Thyroid gland (tissue), 4 donors: ENCODE results near the gene PRPSAP2. TPM values are rescaled to one million over a fixed set of nuclear protein-coding genes. Genes with fewer than 3 reads are reported as not detected.

Experiments
- DNase-seq, 2 donors: peaks; one replicate each; pipeline ENCODE4 v3.0.0-alpha.2; 2019
- H3K27ac ChIP-seq, 3 donors: fragments of 200-600 bp; sonication (generic); 1 replicate in 2 of 3; 2 replicates in 1 of 3; pipeline ENCODE4 v1.5.1; 2016 to 2019; ENCODE audit warnings: mild to moderate bottlenecking in 1 of 3, moderate library complexity in 1 of 3
- H3K27me3 ChIP-seq: fragments of 200-600 bp; sonication (generic); one replicate; pipeline ENCODE4 v1.5.1; 2019
- H3K36me3 ChIP-seq, 2 donors: fragments of 200-600 bp; sonication (generic); one replicate each; pipeline ENCODE4 v1.5.1; 2016 to 2019
- H3K4me1 ChIP-seq, 2 donors: fragments of 200-600 bp; sonication (generic); one replicate each; pipeline ENCODE4 v1.5.1; 2017 to 2019
- H3K4me3 ChIP-seq, 3 donors: fragments of 200-600 bp; sonication (generic); replicated peaks in 1 of 3; 1 replicate in 2 of 3; 2 replicates in 1 of 3; pipeline ENCODE4 v1.5.1; 2016; ENCODE audit warnings: mild to moderate bottlenecking in 1 of 3
- H3K9me3 ChIP-seq: fragments of 200-600 bp; sonication (generic); one replicate; pipeline ENCODE4 v1.5.1; 2017
- POLR2A ChIP-seq, 2 donors: fragments of 450-650 bp; IDR thresholded peaks; one replicate each; pipeline ENCODE4 v1.6.1; 2017; ENCODE audit warnings: antibody characterized with exemption in 2 of 2, mild to moderate bottlenecking in 2 of 2, moderate library complexity in 1 of 2
- WGBS, 2 donors: methylation state at CpG; one replicate each; pipeline ENCODE4 v1.1.5; 2017; 5-methylcytosine and 5-hydroxymethylcytosine counted together
- intact Hi-C: fragments of 100-400 bp; cut with DNase I; formaldehyde crosslinking; loops from one replicate; pipeline ENCODE4 v1.15.1; 2023
- total RNA-seq, 4 donors: library from RNA; depleted of rRNA; stranded (reverse); fragments of >200 nt; gene quantifications; one replicate each; pipeline ENCODE4 v1.2.3, GENCODE V29; 2016
- TF ChIP-seq, protein P1 (sequence below), 6 experiments: fragments of 200-600 bp in 3 of 6; fragments of 450-650 bp in 3 of 6; sonication (generic) in 3 of 6; IDR thresholded peaks; one replicate each; pipeline ENCODE4 v1.5.1; 2016 to 2019; ENCODE audit warnings: antibody characterized with exemption in 6 of 6, mild to moderate bottlenecking in 2 of 6, inconsistent platforms in 1 of 6, moderate library complexity in 1 of 6

PRPSAP2 gene
- total RNA-seq, 4 donors from 2014 or later = 43.6 to 50.9 (median 49.7) TPM

DNA sequence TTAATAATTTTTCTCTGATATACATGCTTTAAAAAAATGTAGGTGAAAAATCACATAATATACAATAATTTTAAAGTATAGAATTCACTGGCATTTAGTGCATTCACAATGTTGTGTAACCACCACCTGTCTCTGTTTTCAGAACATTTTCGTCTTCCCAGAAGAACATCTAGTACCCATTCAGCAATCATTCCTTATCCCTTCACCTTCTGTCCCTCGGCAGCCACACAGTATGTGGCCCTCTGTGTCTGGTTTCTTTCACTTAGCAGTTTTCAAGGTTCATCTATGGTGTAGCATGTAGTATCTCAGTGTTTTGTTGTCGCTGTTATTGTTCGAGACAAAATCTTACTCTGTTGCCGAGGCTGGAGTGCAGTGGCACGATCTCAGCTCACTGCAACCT, 33.6 kb downstream of the PRPSAP2 start:
- intact Hi-C loops = no loop called here
- TF ChIP-seq, protein P1, sequence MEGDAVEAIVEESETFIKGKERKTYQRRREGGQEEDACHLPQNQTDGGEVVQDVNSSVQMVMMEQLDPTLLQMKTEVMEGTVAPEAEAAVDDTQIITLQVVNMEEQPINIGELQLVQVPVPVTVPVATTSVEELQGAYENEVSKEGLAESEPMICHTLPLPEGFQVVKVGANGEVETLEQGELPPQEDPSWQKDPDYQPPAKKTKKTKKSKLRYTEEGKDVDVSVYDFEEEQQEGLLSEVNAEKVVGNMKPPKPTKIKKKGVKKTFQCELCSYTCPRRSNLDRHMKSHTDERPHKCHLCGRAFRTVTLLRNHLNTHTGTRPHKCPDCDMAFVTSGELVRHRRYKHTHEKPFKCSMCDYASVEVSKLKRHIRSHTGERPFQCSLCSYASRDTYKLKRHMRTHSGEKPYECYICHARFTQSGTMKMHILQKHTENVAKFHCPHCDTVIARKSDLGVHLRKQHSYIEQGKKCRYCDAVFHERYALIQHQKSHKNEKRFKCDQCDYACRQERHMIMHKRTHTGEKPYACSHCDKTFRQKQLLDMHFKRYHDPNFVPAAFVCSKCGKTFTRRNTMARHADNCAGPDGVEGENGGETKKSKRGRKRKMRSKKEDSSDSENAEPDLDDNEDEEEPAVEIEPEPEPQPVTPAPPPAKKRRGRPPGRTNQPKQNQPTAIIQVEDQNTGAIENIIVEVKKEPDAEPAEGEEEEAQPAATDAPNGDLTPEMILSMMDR (IDR thresholded peaks at IDR 0.05) = no peak
- TF ChIP-seq POLR2A (IDR thresholded peaks at IDR 0.05) = no peak
- Histone ChIP-seq H3K36me3 (peaks cover 0 to 3% of the 10 kb centered on the region in 2 donors), H3K27me3 (no peaks in the 10 kb centered on the region), H3K27ac (peak overlapping the region; percentile 66 to 83 (median 81)), H3K9me3 (no peaks in the 10 kb centered on the region), H3K4me1 (peaks cover 28 to 46% of the 10 kb centered on the region in 2 donors), H3K4me3 (no peak overlapping the region)
- WGBS, 2 donors = 94 to 98% methylated on average over 6 of the region's 6 CpGs
- DNase-seq = no peak

DNA sequence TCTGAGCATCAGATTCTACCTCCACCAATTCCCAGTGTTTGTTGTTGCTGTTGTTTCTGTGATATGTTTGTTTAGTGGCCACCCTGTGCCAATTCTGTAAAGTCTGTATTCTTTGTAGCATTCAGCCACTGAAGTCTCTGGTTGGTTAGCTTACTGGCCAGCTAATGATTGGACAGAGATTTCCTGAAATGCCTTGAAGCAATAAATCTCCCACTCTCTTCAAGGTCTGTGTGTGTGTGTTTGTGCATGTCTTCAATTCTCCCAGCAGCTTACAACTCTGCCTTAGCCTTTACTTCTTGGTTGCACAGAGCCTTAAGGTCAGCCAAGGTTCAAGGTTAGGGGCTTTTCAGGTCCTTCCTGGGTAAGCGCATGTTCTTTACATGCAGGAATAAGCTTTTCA, 38.2 kb downstream of the PRPSAP2 start:
- H3K4me3 ChIP-seq = no peak overlapping the region
- no peaks in the 10 kb centered on the region for H3K27me3 ChIP-seq
- intact Hi-C loops = no loop called here
- H3K27ac ChIP-seq = peak overlapping the region; percentile 1 to 38 (median 24)
- H3K9me3 ChIP-seq = no peaks in the 10 kb centered on the region
- DNase-seq = peak; percentile 5 to 20
- peaks cover 5 to 15% of the 10 kb centered on the region in 2 donors for H3K4me1 ChIP-seq
- WGBS, 2 donors = 91 to 94% methylated on average over 1 of the region's 1 CpG
- peaks cover 0 to 3% of the 10 kb centered on the region in 2 donors for H3K36me3 ChIP-seq
- TF ChIP-seq POLR2A (IDR thresholded peaks at IDR 0.05) = no peak
- TF ChIP-seq, protein P1 (IDR thresholded peaks at IDR 0.05) = no peak

DNA sequence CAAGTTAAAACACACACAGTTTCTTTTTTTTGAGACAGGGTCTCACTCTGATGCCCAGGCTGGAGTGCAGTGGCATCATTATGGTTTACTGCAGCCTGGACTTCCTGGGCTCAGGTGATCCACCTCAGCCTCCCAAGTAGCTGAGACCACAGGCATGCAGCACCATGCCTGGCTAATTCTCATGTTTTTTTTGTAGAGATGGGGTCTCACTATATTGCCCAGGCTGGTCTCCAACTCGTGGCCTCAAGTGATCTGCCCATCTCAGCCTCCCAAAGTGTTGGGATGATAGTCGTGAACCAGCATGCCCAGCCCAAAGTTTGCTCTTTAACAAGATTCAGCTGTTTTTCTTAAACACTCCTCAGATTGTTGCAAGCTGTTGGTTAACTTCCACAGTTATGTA, 39.0 kb downstream of the PRPSAP2 start:
- whole genome bisulfite sequencing, 2 donors = 85 to 91% methylated on average over 2 of the region's 2 CpGs
- no peak for DNase-seq
- intact Hi-C loops = no loop called here
- H3K36me3 ChIP-seq = peaks cover 0 to 3% of the 10 kb centered on the region in 2 donors
- no peaks in the 10 kb centered on the region for H3K27me3 ChIP-seq
- TF ChIP-seq POLR2A (IDR thresholded peaks at IDR 0.05) = no peak
- TF ChIP-seq, protein P1 (IDR thresholded peaks at IDR 0.05) = no peak
- H3K27ac ChIP-seq = peak overlapping the region in 1 of 3 donors; percentile 1
- H3K4me3 ChIP-seq = no peak overlapping the region
- H3K4me1 ChIP-seq = peaks cover 0 to 8% of the 10 kb centered on the region in 2 donors
- no peaks in the 10 kb centered on the region for H3K9me3 ChIP-seq

DNA sequence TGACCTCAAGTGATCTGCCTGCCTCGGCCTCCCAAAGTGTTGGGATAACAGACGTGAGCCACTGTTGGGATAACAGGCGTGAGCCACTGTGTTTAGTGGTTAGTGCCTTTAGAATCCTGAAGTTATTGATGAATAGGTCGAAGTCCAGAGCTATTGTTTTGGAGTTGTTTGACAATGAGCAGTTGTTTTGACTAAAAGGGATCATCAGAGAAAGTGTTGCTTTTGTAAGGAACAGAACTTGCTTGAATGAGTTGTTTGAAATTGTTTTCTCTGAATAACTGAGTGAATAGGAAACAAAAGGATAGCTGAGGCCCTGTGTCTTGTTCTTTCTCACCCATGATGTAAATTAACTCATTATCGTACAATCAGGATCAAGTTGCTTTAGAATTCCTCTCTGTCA, 46.6 kb downstream of the PRPSAP2 start:
- Histone ChIP-seq H3K4me1 (no peaks in the 10 kb centered on the region), H3K27me3 (no peaks in the 10 kb centered on the region), H3K36me3 (no peaks in the 10 kb centered on the region), H3K9me3 (no peaks in the 10 kb centered on the region), H3K4me3 (no peak overlapping the region), H3K27ac (no peak overlapping the region)
- no peak for DNase-seq
- WGBS, 2 donors = 93 to 94% methylated on average over 5 of the region's 5 CpGs
- intact Hi-C loops = no loop called here
- TF ChIP-seq POLR2A (IDR thresholded peaks at IDR 0.05) = no peak
- TF ChIP-seq, protein P1 (IDR thresholded peaks at IDR 0.05) = no peak

DNA sequence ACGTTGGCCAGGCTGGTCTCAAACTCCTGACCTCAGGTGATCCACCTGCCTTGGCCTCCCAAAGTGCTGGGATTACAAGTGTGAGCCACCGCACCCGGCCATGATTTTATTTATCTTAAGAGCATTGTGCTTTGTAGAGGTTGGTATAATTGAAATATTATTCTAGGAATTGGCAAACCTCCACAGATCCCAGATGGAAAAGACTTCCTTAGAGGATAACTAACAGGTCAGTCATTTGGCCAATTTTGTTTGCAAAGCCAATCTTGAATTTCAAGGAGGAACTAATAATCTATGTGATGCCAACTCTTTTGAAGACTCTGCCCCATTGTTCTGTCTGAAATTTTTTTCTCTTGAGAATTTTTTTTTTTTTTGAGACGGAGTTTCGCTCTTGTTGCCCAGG, 47.3 kb downstream of the PRPSAP2 start:
- no peak overlapping the region for H3K4me3 ChIP-seq
- WGBS, 2 donors = 84 to 90% methylated on average over 5 of the region's 5 CpGs
- no peak overlapping the region for H3K27ac ChIP-seq
- H3K27me3 ChIP-seq = no peaks in the 10 kb centered on the region
- no peak for DNase-seq
- no peaks in the 10 kb centered on the region for H3K4me1 ChIP-seq
- no peaks in the 10 kb centered on the region for H3K9me3 ChIP-seq
- intact Hi-C loops = no loop called here
- TF ChIP-seq, protein P1 (IDR thresholded peaks at IDR 0.05) = no peak
- TF ChIP-seq POLR2A (IDR thresholded peaks at IDR 0.05) = no peak
- H3K36me3 ChIP-seq = no peaks in the 10 kb centered on the region
